ENCODE results near the gene SMARCAL1.

Gene SMARCAL1

GRCh38 chr2:216492597-216493333 is 80.5 kb downstream of the SMARCAL1 start:
- no peak overlapping the region for H3K27ac ChIP-seq
- TF ChIP-seq CTCF (IDR thresholded peaks at IDR 0.05) = no peak
- no peak overlapping the region for H3K9ac ChIP-seq
- no peaks in the 10 kb centered on the region for H3K27me3 ChIP-seq (ENCODE audit: control insufficient read depth, insufficient read depth, low read length)
- H3K36me3 ChIP-seq (ENCODE audit: control insufficient read depth, insufficient read depth, low read length) = no peaks in the 10 kb centered on the region
- no peak overlapping the region for H3K4me2 ChIP-seq (ENCODE audit: low read length)
- no peak overlapping the region for H3K4me3 ChIP-seq (ENCODE audit: low read depth, low read length)
- no peaks in the 10 kb centered on the region for H3K79me2 ChIP-seq
- peaks cover 2% of the 10 kb centered on the region for H3K4me1 ChIP-seq
- no peak overlapping the region for H2AFZ ChIP-seq
- no peaks in the 10 kb centered on the region for H3K9me3 ChIP-seq (ENCODE audit: control insufficient read depth, low read length)

- no peaks in the 10 kb centered on the region for H3K36me3 ChIP-seq (ENCODE audit: control insufficient read depth, insufficient read depth, low read length)
- peaks cover 3% of the 10 kb centered on the region for H3K4me1 ChIP-seq
- no peak overlapping the region for H3K9ac ChIP-seq
- H3K79me2 ChIP-seq = no peaks in the 10 kb centered on the region
- no peak overlapping the region for H2AFZ ChIP-seq
- no peaks in the 10 kb centered on the region for H3K9me3 ChIP-seq (ENCODE audit: control insufficient read depth, low read length)
- no peak overlapping the region for H3K4me2 ChIP-seq (ENCODE audit: low read length)
- H3K27ac ChIP-seq = no peak overlapping the region
- no peaks in the 10 kb centered on the region for H3K27me3 ChIP-seq (ENCODE audit: control insufficient read depth, insufficient read depth, low read length)
- no peak overlapping the region for H3K4me3 ChIP-seq (ENCODE audit: low read depth, low read length)
- no peak for TF ChIP-seq CTCF (IDR thresholded peaks at IDR 0.05)
Observed at GRCh38 chr2:216493334-216493685, 81.0 kb downstream of the SMARCAL1 start.

GRCh38 chr2:216495656-216496055 is 83.4 kb downstream of the SMARCAL1 start:
- Histone ChIP-seq H3K4me2 (ENCODE audit: low read length) (no peak overlapping the region), H3K36me3 (ENCODE audit: control insufficient read depth, insufficient read depth, low read length) (no peaks in the 10 kb centered on the region), H3K4me1 (peaks cover 12% of the 10 kb centered on the region), H3K9ac (no peak overlapping the region), H2AFZ (no peak overlapping the region), H3K9me3 (ENCODE audit: control insufficient read depth, low read length) (no peaks in the 10 kb centered on the region), H3K27ac (no peak overlapping the region), H3K4me3 (ENCODE audit: low read depth, low read length) (no peak overlapping the region), H3K27me3 (ENCODE audit: control insufficient read depth, insufficient read depth, low read length) (no peaks in the 10 kb centered on the region), H3K79me2 (no peaks in the 10 kb centered on the region)
- TF ChIP-seq CTCF (IDR thresholded peaks at IDR 0.05) = no peak

- Histone ChIP-seq H3K4me1 (peaks cover 12% of the 10 kb centered on the region), H3K27ac (no peak overlapping the region), H3K4me3 (ENCODE audit: low read depth, low read length) (peak overlapping the region; percentile 99), H3K27me3 (ENCODE audit: control insufficient read depth, insufficient read depth, low read length) (no peaks in the 10 kb centered on the region), H3K4me2 (ENCODE audit: low read length) (peak overlapping the region; percentile 97), H3K36me3 (ENCODE audit: control insufficient read depth, insufficient read depth, low read length) (no peaks in the 10 kb centered on the region), H3K9ac (no peak overlapping the region), H3K79me2 (no peaks in the 10 kb centered on the region), H3K9me3 (ENCODE audit: control insufficient read depth, low read length) (no peaks in the 10 kb centered on the region), H2AFZ (peak overlapping the region; percentile 89)
- TF ChIP-seq CTCF (IDR thresholded peaks at IDR 0.05) = no peak
Observed at GRCh38 chr2:216497382-216498069, 85.2 kb downstream of the SMARCAL1 start.

GRCh38 chr2:216498070-216498378 is 85.7 kb downstream of the SMARCAL1 start:
- Histone ChIP-seq H3K9me3 (ENCODE audit: control insufficient read depth, low read length) (no peaks in the 10 kb centered on the region), H3K4me3 (ENCODE audit: low read depth, low read length) (peak overlapping the region; percentile 99)

More at GRCh38 chr2:216498070-216498378, 85.7 kb downstream of the SMARCAL1 start:
- Histone ChIP-seq H3K36me3 (ENCODE audit: control insufficient read depth, insufficient read depth, low read length) (no peaks in the 10 kb centered on the region), H3K27ac (peak overlapping the region; percentile 89), H3K4me2 (ENCODE audit: low read length) (peak overlapping the region; percentile 97), H3K9ac (no peak overlapping the region), H3K79me2 (no peaks in the 10 kb centered on the region), H2AFZ (peak overlapping the region; percentile 89), H3K4me1 (peaks cover 12% of the 10 kb centered on the region), H3K27me3 (ENCODE audit: control insufficient read depth, insufficient read depth, low read length) (no peaks in the 10 kb centered on the region)
- TF ChIP-seq CTCF (IDR thresholded peaks at IDR 0.05) = no peak

Measured in parathyroid adenoma (tissue), 2 donors.